Occipital lobe (tissue), 2 donors: ENCODE data around the gene SCAF1. TPM values are rescaled to one million over a fixed set of nuclear protein-coding genes. Genes with fewer than 3 reads are reported as not detected.

Experiments
- DNase-seq: peaks from one replicate; lab custom pipeline; 2025; lab: John Stamatoyannopoulos, UW
- total RNA-seq: library from RNA; depleted of rRNA; stranded (reverse); fragments of >200 nt; gene quantifications from one replicate; pipeline ENCODE4 v1.2.3, GENCODE V29; 2014

Gene SCAF1
- 11.5 TPM for total RNA-seq

DNA sequence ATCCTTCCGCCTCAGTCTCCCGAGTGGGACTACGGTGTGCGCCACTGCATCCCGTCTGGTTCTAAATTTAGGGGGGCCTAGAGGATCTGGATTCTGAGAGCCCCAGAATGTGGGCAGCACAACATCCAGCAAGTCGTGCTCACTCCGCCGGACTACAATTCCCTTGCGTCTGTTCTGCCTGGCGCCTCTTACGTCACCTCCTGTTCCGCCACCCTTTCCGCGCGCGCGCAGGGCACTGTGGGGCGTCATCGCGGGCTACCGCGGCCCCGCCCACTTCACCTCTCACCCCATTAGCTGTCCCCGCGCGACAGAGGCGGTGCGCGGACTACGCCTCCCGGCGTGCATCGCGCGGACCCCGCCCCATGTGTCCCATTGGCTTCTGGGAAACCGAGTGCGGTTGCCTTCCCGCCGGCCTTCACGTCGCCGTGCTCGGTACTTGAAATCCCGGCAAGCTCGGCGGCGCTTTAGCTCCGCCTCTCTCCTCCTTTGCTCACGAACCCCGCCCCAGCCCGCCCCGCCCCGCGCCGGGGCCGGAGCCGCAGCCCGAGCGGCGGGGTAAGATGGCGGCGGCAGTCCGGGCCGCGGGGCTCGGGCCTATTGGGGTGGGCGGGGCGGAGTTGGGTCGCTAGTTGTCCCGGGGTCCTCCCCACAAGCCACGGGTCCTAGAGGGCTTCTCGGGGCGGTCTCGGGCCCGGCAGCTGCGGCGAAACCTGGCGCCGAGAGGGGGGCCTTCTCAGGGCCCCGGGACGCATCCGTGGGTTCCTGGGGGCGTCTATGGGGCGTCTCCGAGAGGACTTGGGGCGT lies at the start of gene SCAF1:
Gene SCAF1, plus strand, starts transcription at position 522 of the 804 bp plus-strand sequence. CDS start 2,818 bp downstream, outside the sequence.
- peak; percentile 99 for DNase-seq

DNA sequence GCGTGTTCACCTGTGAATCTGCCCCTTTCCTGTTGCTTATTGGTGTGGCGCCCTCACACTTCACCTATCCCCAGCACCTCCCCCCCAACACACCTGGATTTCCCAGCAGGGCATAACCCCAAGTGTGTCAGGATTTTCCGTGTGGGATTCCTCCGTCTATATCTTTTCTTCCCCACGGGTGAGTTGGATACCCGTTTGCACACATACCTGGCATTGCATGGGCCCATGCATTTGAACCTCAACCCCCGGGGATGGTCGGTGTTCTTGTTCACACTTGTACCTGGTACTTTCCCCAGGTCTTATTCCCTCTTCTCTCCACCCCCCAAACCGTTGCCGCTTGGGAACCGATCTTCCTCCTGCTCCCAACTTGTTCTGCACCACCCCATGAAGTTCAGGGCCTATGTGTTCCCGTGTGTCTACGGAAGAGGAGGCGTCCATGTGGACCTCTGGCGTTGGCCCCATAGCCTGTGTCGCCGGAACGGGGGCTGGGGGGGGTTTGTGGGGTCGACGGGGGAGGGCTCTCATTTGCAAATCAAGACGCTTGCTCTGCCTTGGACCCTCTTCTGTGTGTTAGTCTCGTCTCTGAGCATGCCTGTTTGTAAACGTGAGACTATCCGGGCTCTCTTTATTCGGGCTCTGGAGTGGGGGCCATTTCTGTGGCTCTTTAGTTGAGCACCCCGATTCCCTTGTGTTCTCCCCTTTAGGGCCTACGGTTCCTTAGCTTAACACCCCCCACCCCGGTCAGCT lies 49.4 kb upstream of the SCAF1 start:
- DNase-seq: no peak

GRCh38 chr19:49593233-49594113 lies 48.5 kb upstream of the SCAF1 start:
- peak; percentile 94 for DNase-seq

GRCh38 chr19:49594157-49594992 lies 47.6 kb upstream of the SCAF1 start:
- DNase-seq: no peak

DNA sequence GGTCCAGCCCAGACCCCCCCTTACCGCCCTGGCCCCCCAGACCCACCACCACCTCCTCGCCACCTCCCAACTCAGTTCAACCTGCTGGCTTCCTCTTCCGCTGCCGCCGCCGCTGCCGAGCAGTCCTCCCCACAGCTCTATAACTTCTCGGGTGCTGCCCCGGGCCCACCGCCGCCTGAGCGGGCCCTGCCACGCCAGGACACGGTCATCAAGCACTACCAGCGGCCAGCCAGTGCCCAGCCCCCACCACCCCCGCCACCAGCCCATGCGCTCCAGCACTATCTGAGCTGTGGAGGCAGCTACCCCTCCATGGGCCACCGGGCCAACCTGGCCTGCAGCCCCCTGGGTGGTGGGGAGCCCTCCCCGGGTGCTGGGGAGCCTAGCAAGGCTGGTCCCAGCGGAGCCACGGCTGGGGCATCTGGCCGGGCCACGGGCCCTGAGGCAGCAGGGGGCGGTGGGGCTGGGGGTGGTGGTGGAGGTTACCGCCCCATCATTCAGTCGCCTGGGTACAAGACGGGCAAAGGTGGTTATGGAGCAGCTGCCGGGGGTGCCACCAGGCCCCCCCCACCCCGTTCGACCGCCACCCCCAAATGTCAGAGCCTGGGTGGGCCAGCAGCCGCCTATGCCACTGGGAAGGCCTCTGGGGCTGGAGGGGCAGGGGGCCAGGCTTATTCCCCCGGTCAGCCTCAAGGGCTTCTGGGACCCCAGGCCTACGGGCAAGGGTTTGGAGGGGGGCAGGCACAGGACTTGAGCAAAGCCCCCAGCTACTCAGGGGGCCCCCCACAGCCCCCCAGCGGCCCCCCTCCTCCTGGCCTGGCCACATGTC lies 46.8 kb upstream of the SCAF1 start:
- no peak for DNase-seq

- no peak for DNase-seq
Observed at GRCh38 chr19:49595819-49596404, 46.1 kb upstream of the SCAF1 start.

DNA sequence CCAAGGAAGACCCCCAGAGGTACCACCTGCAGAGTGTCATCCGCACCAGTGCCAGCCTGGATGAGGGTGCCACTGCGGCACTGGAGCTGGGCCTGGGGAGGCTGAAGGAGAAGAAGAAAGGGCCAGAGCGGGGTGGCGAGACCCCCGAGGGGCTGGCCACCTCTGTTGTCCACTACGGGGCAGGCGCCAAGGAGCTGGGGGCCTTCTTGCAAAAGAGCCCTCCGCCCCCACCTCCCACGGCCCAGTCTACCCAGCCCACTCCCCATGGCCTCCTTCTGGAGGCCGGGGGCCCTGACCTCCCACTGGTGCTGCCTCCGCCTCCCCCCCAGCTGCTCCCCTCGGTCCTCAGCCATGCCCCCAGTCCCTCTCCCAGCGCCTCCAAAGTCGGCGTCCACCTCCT lies 45.6 kb upstream of the SCAF1 start:
- DNase-seq: no peak

DNA sequence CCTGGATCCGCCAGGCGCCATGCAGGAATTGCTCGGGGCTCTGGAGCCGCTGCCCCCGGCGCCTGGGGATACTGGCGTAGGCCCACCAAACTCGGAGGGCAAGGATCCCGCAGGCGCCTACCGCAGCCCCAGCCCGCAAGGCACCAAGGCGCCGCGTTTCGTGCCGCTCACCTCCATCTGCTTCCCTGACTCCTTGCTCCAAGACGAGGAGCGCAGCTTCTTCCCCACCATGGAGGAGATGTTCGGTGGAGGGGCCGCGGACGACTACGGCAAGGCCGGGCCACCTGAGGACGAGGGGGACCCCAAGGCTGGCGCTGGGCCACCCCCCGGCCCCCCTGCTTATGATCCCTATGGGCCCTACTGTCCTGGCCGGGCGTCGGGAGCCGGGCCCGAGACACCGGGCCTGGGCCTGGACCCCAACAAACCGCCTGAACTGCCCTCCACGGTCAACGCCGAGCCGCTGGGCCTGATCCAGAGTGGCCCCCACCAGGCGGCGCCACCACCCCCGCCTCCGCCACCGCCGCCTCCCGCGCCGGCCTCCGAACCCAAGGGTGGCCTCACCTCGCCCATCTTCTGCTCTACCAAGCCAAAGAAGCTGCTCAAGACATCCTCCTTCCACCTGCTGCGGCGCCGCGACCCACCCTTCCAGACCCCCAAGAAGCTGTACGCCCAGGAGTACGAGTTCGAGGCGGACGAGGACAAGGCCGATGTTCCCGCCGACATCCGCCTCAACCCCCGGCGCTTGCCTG lies 44.9 kb upstream of the SCAF1 start:
- DNase-seq: no peak

DNA sequence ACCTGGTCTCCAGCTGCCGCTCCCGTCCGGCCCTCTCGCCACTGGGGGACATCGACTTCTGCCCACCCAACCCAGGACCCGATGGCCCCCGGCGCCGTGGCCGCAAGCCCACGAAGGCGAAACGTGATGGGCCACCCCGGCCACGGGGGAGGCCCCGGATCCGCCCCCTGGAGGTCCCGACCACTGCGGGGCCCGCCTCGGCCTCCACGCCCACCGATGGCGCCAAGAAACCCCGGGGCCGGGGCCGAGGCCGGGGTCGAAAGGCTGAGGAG lies 44.4 kb upstream of the SCAF1 start:
- no peak for DNase-seq

- DNase-seq: no peak
Observed at GRCh38 chr19:49599378-49600295, 42.4 kb upstream of the SCAF1 start.

DNA sequence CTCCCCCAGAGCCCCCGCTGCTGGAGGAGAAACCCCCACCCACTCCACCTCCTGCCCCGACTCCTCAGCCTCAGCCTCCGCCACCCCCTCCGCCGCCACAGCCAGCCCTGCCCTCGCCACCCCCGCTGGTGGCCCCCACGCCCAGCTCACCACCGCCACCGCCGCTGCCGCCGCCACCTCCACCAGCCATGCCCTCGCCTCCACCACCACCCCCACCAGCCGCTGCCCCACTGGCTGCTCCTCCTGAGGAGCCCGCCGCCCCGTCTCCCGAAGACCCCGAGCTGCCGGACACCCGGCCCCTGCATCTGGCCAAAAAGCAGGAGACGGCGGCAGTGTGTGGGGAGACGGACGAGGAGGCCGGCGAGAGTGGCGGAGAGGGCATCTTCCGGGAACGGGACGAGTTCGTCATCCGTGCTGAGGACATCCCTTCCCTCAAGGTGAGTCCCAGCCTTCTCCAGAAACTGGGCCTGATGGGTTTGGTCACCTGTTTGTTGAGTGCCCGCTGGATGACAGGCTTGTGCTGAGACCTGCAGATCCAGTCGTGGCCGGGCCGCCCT lies 40.4 kb upstream of the SCAF1 start:
- DNase-seq: no peak

GRCh38 chr19:49602806-49603205 lies 39.2 kb upstream of the SCAF1 start:
- no peak for DNase-seq

DNA sequence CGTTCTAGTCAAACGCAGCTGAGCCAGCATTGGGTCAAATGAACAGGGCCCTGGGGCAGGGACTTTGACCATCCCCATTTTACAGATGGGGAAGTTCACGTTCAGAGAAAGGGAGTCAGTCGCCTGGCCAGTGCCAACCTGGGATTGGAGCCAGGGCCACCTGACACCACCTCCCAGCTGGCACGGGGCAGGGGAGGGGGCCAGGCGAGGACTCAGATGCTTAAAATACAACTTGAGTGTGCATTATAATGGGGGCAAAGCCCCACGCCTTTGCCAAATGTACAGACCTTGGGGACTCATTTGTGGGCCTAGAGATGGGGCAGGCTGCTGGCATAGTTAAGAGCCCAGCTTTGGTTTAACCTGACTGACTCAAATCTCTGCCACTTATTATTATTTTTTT lies 36.4 kb upstream of the SCAF1 start:
- DNase-seq: no peak

DNA sequence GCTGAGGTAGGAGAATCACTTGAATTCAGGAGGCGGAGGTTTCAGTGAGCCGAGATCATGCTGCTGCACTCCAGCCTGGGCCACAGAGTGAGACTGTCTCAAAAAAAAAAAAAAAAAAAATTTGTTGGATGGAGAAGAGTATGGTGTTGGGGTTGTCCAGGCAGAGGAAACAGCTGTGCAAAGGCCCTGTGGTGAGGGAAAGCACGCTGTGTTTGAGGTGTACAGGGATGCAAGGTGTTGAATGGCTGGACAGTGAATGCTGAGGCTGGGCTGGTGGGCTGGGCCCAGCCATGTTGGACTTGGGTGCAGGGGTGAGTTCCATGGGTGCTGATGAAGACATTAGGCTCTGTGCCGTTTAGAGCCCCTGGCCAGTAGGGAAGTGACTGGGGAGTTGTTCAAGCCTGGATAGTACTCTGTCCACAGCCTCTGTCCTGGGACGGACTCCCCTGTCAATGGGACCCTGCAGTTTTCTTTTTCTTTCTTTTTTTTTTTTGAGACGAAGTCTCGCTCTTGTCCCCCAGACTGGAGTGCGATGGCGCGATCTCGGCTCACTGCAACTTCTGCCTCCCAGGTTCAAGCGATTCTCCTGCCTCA lies 32.4 kb upstream of the SCAF1 start:
- no peak for DNase-seq

DNA sequence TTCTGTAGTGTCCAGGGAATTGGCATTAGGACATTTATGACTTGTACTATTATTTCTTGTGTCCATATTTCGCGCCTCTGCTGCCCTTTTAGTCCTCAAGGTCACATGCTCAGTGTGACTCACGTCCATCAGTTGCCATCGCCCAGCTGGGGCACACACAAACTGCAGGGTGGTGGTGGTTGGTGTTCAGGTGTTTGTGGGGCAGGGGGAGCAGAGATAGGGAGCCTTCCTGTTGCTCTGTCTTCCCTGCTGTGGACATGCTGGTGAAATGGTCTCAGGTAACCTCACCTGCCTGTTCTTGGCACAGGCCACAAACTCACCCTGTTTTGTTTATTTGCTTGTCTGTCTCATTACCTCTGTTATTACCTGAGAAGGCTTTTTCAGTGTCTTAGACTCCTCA lies 28.6 kb upstream of the SCAF1 start:
- no peak for DNase-seq

DNA sequence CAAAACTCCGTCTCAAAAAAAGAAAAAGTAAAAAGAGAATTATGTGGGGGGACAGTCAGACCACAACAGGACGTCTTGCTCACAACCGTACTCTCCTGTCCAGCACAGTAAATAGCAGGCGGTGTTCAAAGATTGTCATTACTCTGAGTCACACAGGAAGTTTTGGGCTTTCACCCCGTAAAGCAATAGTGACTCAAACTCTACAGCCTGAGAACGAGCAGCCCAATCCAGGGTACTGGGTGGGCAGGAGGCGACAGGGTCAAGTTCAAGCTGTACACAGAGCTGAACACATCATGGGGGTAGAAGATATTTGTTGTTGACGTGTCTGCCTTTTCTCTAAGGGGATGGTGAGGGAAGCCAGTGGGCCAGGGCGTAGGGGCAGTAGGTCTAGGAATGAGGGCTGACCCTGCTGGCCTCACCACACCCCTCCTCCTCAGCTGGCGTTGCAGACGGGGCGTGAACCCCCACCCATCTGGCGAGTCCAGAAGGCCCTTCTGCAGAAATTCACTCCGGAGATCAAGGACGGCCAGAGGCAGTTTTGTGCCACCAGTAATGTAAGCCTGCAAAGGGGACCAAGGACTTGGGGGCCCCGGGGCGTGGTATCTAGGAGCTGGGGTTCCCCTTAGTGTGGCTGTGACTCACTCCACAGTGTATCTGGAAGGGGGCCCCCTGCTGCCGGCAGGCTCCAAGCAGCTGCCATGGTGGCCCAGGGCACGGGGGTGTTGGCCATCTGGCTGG lies 27.7 kb upstream of the SCAF1 start:
- no peak for DNase-seq

DNA sequence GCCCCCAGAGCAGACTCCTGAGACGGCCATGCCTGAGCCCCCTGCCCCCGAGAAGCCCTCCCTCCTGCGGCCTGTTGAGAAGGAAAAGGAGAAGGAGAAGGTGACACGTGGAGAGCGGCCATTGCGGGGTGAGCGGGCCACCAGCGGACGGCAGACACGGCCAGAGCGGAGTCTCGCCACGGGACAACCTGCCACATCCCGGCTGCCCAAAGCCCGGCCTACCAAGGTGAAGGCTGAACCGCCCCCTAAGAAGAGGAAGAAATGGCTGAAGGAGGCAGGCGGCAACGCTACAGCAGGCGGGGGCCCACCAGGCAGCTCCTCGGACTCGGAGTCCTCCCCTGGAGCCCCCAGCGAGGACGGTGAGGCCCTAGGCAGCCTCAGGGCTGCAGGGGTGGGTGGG lies 26.1 kb upstream of the SCAF1 start:
- DNase-seq: no peak
